DMS53 (cell line): Measurements from ENCODE around the gene IFIT1B.
"Not testable (repeated sequence)": the region's sequence is repeated elsewhere in the genome, so short reads cannot be mapped to it uniquely, and the experiment has no call there.

Experiments used
- DNase-seq: peaks from one replicate; lab custom pipeline; 2025; lab: John Stamatoyannopoulos, UW

Gene IFIT1B

DNA sequence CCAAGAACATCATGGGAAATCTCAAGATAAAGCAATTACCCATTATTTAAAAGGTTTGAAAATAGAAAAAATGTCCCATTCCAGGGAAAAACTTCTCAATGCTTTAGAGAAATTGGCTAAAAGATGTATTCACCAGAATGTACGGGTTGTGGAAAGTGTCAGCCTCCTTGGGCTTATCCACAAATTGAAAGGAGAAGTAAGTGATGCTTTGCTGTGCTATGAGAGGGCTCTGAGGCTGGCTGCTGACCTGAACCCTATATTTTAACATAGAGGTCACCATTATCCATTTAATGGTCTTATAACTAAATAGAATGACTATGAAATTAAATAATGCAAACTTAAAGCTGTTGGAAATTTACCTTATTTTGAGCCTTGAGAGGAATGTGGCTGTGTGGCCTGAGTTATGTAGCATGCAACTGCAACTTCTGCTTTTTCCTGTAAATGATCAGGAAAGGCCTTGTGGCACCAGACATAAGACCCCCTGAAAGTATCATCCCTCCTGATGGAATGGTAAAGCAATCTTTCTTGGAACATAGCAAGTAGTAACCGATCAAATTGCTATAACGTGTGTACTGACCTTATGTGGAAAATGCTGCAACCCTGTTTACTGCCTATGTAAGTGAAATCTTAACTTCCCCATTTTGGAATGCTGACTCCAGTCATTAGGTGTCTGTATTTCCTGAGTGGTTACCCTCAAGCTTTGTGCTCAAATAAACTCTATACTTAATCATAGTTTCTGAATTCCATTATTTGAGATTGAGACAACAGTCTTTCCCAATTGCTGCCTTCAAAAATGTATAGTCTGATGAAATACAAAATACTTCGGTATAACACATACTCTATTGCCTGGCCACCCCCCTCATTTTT, 6.9 kb downstream of the IFIT1B start:
- DNase-seq: no peak

DNA sequence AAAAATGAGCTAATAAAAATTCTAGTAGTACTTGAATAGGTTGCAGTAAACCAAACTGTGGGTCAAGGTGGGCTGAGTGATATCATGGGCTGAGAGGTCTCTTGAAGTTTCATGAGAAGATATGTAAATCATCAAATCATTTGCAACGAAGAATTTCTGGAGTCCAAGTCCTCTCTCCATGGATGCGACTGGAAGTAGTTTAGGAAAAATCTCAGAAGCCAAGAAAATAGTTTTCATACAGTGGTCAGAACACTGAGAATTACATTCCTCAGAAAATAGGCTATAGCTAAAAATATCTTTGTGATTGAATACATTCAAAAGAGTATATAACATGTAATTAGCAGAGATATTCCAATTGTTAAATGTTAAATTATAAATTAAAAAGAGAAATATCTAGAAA, 10.9 kb downstream of the IFIT1B start:
- DNase-seq: no peak

DNA sequence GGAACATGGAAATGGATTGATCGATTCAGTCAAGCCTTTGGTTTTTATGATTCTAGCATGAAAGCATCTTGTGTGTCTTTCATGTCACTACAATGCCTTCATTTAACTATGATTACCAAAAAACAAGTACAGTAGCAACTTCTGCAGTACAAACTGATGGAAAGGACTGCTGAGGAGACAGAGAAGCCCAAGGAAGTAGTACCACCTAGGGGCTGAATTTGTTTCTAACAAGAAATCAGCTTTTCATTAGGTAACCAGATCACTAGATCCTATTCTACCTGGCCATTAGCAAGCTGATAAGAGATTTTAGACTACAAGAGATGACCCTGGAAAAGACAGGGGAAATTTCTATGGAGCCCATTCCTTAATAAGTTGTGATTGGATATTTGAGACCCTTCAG, 11.4 kb downstream of the IFIT1B start:
- DNase-seq: peak; percentile 72

- peak; percentile 11 for DNase-seq
Measured at GRCh38 chr10:89390476-89391225, 12.8 kb downstream of the IFIT1B start.

GRCh38 chr10:89391226-89391576, 13.3 kb downstream of the IFIT1B start:
- DNase-seq: not testable (repeated sequence)

GRCh38 chr10:89391907-89392756, 14.3 kb downstream of the IFIT1B start, which contains the start of gene IFIT1:
IFIT1 (plus strand) TSS chr10:89392623; CDS start chr10:89392713, 90 bp downstream.
- peak; percentile 75 for DNase-seq

GRCh38 chr10:89392974-89393373, 15.1 kb downstream of the IFIT1B start:
- DNase-seq: peak; percentile 18

GRCh38 chr10:89393898-89394297, 16.0 kb downstream of the IFIT1B start:
- peak; percentile 78 for DNase-seq

DNA sequence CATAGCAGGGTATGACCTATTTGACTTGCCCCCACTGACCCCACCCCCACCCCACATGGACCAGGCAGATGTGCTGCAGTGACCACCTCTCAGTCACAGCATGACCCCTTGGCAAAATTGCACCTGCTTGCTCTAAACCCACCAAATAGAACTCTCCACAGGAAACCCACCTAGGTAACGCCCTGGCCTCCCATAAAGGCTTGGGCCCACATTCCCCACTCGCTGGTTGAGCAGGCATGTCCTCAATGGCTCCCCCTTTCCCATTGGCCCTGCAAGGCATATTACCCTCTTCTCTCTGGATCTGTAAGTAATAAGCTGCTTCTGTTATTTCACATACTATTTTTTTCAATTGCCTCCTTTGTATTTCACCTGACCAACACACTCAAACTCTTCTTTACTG, 17.3 kb downstream of the IFIT1B start:
- no peak for DNase-seq

- peak; percentile 9 for DNase-seq
Measured at GRCh38 chr10:89398003-89398749, 20.3 kb downstream of the IFIT1B start.

GRCh38 chr10:89399956-89400355, 22.1 kb downstream of the IFIT1B start:
- no peak for DNase-seq

DNA sequence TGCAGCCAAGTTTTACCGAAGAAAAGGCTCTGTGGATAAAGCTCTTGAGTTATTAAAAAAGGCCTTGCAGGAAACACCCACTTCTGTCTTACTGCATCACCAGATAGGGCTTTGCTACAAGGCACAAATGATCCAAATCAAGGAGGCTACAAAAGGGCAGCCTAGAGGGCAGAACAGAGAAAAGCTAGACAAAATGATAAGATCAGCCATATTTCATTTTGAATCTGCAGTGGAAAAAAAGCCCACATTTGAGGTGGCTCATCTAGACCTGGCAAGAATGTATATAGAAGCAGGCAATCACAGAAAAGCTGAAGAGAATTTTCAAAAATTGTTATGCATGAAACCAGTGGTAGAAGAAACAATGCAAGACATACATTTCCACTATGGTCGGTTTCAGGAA, 25.2 kb downstream of the IFIT1B start:
- no peak for DNase-seq

DNA sequence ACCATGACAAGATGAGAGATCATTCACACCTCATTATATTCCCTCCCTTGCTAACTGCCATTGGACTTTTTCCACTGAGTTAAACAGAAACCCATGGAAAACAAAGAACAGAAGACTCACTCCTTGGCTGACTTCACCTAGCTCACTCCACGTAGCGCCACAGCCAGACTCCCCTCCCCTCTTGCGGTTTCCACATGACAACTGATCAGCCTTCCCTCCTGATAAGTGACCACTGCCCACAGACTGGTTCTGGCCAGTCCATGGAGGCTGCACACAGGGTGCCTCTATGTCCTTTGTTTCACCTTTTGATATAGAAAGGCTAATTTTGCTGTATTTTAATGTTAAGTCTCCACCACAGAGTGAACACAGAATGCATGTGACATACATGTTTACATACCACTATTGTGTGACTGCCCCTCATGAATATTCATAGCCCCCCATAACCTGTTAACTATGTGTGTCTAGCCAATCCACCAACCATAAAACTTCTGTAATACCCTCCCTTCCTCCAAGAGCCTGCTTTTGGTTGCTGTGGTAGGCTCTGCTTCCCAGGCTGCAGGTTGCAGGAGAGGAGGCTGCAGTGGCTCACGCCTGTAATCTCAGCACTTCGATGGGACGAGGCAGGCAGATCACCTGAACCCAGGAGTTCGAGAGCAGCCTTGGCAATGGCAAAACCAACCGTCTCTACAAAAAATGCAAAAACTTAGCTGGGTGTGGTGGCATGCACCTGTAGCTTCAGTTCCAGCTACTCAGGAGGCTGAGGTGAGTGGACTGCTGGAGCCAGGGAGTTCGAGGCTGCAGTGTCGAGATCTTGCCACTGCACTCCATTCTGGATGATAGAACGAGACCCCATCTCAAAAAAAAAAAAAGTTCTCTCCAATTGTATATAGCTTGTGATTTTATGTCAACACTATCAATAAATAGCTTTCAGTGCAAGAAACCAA, 26.5 kb downstream of the IFIT1B start:
- DNase-seq: no peak

DNA sequence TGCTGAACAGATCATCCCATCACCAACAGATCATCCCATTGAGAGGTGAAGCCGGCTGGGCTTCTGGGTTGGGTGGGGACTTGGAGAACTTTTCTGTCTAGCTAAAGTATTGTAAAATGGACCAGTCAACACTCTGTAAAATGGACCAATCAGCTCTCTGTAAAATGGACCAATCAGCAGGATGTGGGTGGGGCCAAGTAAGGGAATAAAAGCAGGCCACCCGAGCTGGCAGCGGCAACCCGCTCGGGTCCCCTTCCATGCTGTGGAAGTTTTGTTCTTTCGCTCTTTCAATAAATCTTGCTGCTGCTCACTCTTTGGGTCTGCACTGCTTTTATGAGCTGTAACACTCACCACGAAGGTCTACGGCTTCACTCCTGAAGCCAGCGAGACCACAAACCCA, 28.3 kb downstream of the IFIT1B start:
- DNase-seq: not testable (repeated sequence)

GRCh38 chr10:89407792-89408191, 29.9 kb downstream of the IFIT1B start:
- DNase-seq: not testable (repeated sequence)

DNA sequence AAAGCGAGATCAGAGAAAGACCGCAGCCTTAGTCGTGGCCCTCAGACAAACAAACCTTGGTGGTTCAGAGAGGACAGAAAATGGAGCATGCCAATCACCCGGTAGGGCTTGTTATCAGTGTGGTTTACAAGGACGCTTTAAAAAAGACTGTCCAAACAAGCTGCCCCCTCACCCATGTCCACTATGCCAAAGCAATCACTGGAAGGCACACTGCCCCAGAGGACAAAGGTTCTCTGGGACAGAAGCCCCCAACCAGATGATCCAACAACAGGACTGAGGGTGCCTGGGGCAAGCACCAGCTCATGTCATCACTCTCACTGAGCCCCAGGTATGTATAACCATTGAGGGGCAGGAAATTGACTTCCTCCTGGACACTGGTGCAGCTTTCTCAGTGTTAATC, 31.4 kb downstream of the IFIT1B start:
- not testable (repeated sequence) for DNase-seq

DNA sequence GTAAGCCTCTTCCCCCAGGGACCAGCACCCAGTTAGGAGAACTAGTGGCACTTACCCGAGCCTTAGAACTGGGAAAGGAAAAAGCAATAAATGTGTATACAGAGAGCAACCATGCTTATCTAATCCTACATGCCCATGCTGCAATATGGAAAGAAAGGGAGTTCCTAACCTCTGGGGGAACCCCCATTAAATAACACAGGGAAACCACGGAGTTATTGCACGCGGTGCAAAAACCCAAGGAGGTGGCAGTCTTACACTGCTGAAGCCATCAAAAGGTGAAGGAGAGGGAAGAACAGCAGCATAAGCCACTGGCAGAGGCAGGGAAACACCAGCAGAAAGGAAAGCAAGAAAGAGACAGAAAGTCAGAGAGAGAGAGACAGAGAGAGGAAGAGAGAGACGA, 32.7 kb downstream of the IFIT1B start:
- DNase-seq: not testable (repeated sequence)

DNA sequence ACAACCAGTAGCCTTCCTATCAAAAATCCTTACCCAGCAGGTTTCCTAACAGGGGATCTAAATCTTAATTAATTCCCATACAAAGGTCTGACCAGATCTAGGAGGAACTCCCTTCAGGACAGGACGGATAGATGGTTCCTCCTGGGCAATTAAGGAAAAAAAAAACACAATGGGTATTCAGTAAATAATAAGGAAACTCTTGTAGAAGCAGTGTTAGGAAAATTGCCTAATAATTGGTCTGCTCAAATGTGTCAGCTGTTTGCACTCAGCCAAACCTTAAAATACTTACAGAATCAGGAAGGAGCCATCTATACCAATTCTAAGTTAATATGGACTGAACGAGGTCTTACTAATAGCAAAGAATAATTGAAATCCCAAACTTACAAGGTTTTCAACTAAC, 33.3 kb downstream of the IFIT1B start:
- not testable (repeated sequence) for DNase-seq

DNA sequence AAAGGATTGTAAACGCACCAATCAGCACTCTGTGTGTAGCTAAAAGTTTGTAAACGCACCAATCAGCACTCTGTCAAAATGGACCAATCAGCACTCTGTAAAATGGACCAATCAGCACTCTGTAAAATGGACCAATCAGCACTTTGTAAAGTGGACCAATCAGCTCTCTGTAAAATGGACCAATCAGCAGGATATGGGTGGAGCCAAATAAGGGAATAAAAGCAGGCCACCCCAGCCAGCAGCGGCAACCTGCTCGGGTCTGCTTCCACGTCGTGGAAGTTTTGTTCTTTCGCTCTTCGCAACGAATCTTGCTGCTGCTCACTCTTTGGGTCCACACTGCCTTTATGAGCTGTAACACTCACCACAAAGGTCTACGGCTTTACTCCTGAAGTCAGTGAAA, 34.4 kb downstream of the IFIT1B start:
- peak; percentile 11 for DNase-seq

- no peak for DNase-seq
Measured at GRCh38 chr10:89413398-89413912, 35.6 kb downstream of the IFIT1B start.
